ENCODE results near the gene CEP70.
"Not testable (repeated sequence)": the region's sequence is repeated elsewhere in the genome, so short reads cannot be mapped to it uniquely, and the experiment has no call there.

CEP70 gene

DNA sequence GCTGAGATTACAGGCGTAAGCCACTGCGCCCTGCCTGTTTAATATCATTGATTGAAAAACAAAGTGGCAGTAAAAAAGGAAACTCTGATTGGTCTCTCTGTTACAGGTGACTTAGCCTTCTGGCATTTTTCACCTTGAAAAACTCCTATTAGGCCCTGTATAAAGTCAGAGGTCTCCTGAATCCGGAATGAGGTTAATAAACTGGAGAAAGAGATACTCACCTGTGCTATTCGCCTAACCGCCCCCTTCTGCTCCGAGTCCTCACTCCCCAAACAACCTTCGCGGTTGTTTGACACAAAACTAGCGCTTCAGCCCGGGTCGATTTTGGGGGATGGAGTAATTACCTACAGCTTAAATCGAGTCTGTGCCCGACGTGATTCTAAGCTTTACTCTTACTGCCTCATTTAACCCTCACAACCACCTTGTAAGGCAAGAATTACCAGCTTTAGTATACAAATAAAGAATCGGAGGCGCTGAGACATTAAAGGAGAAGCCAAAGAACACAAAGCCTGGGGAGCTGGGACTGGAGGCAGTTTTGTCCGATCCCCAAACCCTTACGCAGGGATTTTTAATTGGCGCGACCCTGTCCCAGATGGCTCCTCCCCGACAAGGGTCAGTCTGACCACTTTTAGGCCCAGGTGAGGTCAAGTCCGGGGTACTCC, 441 bp downstream of the CEP70 start:
- no peak for DNase-seq (ENCODE audit: low read depth in 3 of 3)

DNA sequence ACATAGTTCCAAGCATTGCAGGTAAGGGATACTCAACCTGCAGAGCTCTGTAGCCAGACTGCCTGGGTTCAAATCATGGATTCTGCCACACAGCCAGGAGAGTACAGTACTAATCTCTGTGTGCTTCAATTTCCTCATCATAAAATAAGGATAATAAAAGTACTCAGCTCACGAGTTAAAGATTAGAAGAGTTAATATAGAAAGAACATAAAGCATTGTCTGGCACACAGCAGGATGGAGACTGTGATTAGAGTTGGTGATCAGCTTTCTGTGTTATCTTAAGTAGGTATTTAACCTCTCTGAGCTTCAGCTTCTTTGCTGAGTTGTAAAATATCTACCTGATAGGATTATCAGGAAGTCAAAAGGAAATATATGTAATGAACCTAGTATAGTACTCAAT, 2.7 kb downstream of the CEP70 start:
- DNase-seq (ENCODE audit: low read depth in 3 of 3) = no peak

DNA sequence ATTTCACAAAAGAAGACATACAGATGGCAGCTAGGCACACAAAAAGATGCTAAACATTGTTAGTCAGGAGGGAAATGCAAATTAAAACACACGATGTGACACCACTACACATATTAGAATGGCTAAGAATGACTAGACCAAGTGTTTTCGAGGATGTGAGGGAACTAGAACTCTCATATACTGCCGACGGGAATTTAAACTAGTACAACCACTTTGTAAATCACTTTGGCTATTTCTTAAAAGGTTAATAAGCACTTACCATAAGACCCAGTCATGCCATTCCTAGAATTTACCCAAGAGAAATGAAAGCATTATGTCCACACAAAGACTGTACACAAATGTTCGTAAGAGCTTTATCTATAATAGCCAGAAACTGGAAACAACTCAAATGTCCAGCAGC, 5.6 kb downstream of the CEP70 start:
- no peak for DNase-seq (ENCODE audit: low read depth in 3 of 3)

DNA sequence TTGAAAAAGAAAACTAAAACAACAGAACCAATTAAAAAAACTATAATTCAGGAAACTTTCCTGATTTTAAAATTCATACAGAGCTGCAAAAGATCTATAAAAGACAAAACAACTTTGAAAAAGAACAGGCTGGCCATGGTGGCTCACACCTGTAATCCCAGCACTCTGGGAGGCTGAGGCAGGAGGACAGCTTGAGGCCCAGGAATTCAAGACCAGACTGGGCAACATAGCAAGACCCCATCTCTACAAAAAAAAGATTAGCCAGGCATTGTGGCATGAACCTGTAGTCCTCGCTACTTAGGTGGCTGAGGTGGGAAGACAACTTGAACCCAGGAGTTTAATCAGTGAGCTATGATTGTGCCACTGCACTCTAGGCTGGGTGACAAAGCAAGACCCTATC, 6.7 kb downstream of the CEP70 start:
- DNase-seq (ENCODE audit: low read depth in 3 of 3) = no peak

DNA sequence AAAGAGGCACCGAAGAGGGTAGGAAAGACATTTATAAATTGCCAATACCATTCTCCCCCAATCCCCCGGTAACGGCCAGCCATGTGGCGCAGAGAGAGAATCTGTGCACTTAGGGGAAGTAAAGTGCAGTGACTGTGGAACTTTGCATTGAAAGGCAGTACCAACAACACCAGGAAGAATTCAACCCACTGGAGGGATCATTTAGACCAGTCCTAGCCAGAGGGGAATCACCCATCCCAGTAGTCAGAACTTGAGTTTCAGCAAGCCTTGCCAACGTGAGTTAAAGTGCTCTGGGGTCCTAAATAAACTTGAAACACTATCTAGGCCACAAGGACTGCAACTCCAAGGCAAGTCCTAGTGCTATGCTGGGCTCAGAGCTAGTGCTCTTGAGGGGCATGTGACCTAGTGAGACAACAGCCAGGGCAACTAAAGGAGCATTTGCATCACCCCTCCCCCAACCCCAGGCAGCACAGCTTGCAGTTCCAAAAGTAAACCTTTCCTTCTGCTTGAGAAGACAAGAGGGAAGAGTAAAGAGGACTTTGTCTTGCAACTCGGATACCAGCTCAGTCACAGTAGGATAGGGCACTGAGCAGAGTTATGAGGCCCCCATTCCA, 15.0 kb downstream of the CEP70 start:
- no peak for DNase-seq (ENCODE audit: low read depth in 3 of 3)

DNA sequence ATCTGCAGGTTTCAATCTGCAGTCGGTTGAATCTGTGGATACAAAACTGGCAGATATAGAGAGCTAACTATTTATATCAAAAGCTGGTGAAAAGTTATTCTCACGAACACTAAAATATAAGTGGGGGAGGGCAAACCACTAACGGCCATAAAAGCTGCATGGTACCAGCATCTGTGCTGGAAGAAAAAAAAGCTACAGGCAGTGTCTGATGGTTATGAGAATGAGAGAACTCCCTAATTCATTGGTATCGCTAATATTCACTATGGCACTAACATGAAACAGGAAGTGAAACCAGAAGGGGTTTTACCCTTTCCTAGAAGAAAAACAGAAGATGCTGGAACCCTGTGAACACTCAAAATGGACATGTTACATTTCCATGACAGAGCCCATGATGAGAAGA, 15.9 kb downstream of the CEP70 start:
- DNase-seq (ENCODE audit: low read depth in 3 of 3) = no peak

DNA sequence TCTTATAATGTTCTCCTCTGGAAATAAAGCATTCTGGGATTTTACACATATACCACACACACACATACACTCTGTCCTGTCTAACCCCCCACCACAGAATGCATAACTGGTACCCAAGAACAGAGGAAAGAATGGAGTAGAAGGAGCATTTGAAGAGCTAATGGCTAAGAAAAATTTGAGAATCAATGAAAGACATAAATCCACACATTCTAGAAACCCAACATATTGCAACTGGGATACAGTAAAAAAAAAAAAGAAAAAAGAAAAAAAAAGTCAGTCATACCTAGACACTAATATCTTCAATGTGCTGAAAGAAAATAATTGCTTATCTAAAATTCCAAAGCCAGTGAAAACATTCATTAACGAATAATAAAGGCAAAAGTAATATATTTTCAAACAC, 20.9 kb downstream of the CEP70 start:
- no peak for DNase-seq (ENCODE audit: low read depth in 3 of 3)

DNA sequence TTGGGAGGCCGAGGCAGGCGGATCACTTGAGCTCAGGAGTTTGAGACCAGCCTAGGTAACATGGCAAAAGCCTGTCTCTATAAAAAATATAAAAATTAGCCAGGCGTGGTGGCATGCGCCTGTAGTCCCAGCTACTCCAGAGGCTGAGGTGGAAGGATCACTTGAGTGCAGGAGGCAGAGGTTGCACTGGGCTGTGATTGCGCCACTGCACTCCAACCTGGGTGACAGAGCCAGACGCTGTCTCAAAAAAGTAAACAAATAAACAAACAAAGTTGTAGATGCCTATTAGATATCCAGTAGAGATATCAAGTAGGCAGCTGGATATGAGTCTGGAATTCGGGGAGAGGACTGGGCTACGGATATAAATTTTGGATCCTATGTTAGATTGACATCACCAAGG, 24.4 kb downstream of the CEP70 start:
- DNase-seq (ENCODE audit: low read depth in 3 of 3) = not testable (repeated sequence)

DNA sequence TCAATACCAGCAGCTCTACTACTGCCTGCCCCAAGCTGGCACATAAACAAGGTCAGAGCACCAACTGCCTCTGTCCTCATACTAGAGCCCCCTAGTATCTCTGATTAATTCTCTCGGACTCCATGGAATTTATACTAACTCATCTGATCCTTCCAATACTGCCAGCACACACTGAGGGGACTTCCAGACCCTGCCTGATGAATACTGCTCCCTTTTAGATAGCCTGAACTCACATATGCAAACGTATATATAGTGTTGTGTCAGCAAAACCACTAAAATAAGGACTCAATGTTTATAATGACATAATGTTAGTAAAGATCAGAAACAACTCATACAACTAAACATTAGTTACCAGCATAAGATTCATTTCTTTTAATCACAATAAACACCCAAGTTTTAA, 25.0 kb downstream of the CEP70 start:
- no peak for DNase-seq (ENCODE audit: low read depth in 3 of 3)

DNA sequence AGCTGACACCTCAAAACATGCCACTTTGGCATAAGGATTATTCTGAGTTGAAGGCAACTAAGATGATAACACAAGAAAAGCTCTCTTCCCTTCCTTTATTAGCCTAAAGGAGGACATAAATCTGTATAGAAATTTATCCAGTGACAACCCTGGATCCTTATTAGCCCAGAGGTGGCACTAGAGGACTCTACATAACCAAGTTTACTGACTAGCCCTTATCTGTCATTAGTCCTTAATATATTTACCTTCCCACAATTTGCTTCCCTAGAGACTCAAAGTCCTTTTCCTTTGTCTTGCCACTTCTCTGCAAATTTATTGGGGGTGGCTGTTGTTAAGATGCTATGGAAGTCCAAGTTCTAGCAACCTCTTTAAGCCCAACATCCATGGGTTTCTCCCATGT, 26.7 kb downstream of the CEP70 start:
- DNase-seq (ENCODE audit: low read depth in 3 of 3) = no peak

DNA sequence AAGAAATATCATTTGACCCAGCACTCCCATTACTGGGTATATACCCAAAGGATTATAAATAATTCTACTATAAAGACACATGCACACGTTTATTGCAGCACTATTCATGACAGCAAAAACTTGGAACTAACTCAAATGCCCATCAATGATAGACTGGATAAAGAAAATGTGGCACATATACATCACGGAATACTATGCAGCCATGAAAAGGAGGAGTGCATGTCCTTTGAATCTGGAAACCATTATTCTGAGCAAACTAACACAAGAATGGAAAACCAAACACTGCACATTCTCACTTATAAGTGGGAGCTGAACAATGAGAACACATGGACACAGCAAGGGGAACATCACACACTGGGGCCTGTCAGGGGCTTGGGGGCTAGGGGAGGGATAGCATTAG, 27.8 kb downstream of the CEP70 start:
- DNase-seq (ENCODE audit: low read depth in 3 of 3) = not testable (repeated sequence)

DNA sequence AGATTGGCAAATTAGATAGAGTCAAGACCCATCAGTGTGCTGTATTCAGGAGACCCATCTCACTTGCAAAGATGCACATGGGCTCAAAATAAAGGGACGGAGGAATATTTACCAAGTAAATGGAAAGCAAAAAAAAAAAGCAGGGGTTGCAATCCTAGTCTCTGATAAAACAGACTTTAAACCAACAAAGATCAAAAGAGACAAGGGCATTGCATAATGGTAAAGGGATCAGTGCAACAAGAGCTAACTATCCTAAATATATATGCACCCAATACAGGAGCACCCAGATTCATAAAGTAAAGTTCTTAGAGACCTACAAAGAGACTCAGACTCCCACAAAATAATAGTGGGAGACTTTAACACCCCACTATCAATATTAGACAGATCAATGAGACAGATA, 31.2 kb downstream of the CEP70 start:
- not testable (repeated sequence) for DNase-seq (ENCODE audit: low read depth in 3 of 3)

DNA sequence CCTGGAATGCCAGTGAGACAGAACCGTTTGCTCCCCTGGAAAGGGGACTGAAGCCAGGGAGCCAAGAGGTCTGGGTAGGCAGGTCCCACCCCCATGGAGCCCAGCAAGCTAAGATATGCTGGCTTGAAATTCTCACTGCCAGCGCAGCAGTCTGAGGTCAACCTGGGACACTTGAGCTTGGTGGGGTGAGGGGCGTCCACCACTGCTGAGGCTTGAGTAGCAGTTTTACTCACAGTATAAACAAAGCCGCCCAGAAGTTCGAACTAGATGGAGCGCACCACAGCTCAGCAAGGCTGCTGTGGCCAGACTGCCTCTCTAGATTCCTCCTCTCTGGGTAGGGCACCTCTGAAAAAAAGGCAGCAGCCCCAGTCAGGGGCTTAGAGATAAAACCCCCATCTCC, 33.6 kb downstream of the CEP70 start:
- DNase-seq (ENCODE audit: low read depth in 3 of 3) = no peak

DNA sequence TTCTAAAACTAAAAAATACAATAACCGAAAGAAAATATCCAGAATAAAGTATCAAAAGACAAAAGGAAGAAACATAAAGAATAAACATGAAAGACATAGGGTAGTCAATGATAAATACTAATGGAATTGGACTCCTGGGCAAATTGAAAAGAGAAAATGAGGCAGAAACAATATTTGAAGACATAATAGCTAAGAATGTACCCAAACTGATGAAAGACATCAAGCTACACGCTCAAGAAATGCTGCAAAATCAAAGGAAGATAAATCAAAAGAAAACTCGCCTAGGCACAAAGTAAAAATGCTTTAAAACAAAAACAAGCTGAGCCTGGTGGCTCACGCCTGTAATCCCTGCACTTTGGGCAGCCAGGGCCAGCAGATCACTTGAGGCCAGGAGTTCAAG, 34.9 kb downstream of the CEP70 start:
- DNase-seq (ENCODE audit: low read depth in 3 of 3) = no peak

DNA sequence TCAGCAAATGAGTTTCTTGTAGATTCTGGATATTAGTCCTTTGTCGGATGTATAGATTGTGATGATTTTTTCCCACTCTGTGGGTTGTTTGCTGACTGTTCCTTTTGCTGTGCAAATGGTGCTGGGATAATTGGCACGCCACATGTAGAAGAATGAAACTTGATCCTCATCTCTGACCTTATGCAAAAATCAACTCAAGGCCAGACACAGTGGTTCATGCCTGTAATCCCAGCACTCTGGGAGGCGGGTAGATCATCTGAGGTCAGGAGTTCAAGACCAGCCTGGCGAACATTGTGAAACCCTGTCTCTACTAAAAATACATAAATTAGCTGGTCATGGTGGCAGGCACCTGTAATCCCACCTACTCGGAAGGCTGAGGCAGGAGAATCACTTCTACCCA, 39.3 kb downstream of the CEP70 start:
- not testable (repeated sequence) for DNase-seq (ENCODE audit: low read depth in 3 of 3)

DNA sequence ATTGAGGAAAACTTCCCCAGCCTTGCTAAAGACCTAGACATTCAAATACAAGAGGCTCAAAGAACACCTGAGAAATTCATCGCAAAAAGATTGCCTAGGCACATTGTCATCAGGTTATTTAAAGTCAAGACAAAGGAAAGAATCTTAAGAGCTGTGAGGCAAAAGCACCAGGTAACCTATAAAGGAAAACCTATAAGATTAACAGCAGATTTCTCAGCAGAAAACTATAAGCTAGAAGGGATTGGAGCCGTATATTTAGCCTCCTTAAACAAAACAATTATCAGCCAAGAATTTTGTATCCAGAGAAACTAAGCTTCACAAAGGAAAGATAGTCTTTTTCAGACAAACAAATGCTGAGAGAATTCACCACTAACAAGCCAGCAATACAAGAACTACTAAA, 43.1 kb downstream of the CEP70 start:
- not testable (repeated sequence) for DNase-seq (ENCODE audit: low read depth in 3 of 3)

DNA sequence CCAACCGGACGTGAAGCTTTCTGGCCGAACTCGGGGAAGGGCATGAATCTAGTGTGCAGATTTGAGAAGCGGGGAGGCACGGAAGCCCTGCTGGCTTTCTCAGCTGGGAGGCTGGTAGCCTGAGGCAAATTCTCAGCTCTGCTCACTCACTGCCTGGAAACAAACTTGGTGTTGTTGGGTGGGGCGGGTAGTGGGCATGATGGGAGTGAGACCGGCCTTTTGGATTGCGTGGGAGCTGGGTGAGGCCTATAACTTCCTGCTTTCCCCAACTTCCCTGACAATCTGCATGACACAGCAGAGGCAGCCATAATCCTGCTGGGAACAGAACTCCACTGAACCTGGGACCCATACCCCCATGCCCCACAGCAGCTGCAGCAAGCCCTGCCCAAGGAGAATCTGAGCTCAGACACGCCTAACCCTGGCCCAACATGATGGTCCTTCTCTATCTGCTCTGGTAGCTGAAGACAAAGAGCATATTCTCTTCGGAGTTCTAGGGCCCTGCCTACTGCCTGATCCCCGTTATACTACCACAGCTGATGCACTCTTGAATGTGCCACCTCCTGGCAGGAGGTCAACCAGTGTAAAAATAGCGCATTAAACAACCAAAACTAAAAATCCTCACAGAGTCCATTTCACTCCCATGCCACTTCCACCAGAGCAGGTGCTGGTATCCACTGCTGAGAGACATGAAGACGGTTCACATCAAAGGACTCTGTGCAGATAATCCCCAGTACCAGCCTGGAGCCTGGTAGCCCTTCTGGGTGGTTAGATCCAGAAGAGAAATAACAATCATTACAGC, 44.7 kb downstream of the CEP70 start:
- DNase-seq (ENCODE audit: low read depth in 3 of 3) = no peak

DNA sequence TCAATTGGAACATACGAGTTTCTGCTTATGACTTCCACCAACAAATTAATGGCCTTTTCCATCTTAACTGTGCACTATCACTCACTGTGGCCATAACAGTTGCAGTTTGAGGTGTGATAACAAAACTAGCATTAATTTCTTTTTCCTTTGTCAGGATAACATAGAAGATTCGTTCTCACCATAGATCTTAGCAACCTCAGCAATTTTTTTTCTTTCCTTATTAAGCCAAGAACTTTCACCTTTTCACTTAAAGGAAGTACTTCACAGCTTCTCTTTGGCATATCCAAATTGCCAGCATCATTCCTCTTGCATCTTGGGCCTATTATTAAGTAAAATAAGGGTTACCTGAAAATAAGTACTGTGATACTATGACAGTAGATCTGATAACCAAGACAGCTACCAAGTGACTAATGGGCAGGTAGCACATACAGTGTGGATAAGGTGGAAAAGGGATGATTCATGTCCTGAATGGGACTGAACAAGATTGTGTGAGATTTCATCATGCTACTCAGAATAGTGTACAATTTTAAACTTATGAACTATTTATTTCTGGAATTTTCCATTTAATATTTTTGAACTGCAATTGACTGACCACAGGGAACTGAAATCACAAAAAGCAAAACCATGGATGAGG, 46.6 kb downstream of the CEP70 start:
- no peak for DNase-seq (ENCODE audit: low read depth in 3 of 3)

DNA sequence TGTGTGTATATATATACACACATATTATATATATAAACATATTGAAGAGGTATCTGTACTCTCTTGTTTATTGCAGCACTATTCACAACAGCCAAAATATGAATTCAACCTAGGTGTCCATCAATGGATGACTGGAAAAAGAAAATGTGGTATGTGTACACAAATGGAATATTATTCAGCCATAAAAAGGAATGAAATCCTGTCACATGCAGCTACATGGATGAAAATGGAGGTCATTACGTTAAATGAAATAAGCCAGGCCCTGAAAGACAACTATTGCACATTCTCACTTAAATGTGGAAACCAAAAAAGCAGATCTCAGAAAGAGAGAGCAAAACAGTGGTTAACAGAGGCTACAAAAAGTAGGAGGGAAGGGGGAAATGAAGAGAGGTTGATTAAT, 49.5 kb downstream of the CEP70 start:
- DNase-seq (ENCODE audit: low read depth in 3 of 3) = no peak

DNA sequence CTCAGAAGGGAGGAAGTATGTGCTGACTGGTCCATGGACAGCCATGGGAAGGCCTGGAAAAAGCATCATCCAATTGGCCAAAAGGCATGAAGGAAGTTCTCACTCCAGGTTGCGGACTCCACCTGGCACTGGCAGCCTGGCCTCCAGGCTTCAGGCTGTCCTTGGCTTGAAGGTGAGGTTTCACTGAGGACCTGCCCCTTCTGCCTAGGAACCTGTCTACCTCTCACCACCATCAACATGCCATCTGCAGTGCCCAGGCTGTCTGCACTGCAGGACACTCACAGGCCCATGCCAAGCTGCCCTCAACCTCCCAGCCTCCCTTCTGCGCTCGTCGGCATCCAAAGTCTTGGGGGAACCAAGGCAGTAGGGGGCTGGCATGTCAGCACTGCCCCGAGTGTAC, 51.1 kb downstream of the CEP70 start:
- DNase-seq (ENCODE audit: low read depth in 3 of 3) = no peak

DNA sequence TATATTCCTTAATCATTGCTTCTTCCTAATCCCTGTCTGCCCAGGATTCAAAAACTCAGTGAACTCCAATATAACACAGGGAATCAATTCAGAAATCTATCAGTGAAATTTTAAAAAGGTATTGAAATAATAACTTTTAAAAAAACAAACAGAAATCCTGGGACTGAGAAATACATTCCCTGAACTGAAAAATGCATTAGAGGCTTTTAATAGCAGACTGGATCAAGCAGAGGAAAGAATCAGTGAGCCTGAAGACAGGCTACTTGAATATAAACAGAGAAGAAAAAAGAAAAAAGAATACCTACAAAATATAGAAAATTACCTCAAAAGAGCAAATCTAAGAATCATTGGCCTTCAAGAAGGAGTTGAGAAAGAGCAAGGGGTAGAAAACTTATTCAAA, 54.7 kb downstream of the CEP70 start:
- DNase-seq (ENCODE audit: low read depth in 3 of 3) = no peak

DNA sequence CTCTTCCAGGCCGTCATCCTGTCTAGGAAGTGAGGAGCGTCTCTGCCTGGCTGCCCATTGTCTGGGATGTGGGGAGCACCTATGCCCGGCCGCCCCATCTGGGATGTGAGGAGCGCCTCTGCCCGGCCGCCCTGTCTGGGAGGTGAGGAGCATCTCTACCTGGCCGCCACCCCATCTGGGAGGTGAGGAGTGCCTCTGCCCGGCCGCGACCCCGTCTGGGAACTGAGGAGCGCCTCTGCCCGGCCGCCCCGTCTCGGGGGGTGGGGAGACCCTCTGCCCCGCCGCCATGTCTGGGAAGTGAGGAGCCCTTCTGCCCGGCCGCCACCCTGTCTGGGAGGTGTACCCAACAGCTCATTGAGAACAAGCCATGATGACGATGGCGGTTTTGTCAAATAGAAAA, 72.6 kb downstream of the CEP70 start:
- not testable (repeated sequence) for DNase-seq (ENCODE audit: low read depth in 3 of 3)

Measured in stimulated activated CD4-positive, alpha-beta T cell treated with anti-CD3 and anti-CD28 coated beads, TNF-alpha, amount 100 ng/mL, for 48 hours (primary cell).